ENCODE results near the gene IRF2BP2. TPM values are rescaled to one million over a fixed set of nuclear protein-coding genes. Genes with fewer than 3 reads are reported as not detected.

IRF2BP2 gene
- total RNA-seq, 1 donor from 2014 or later: 72.9 TPM

- Histone ChIP-seq H3K27me3 (no peaks in the 10 kb centered on the region), H3K4me3 (no peak overlapping the region), H3K4me1 (peaks cover 49% of the 10 kb centered on the region), H3K27ac (peak overlapping the region; percentile 64), H3K9me3 (no peaks in the 10 kb centered on the region), H3K36me3 (no peaks in the 10 kb centered on the region)
- intact Hi-C loops (cut with DNase I): loop anchor here (10.0 kb wide), 1 partner anchor 1447 kb away; the partner anchor contains the start of gene NID1
- DNase-seq (ENCODE audit: extremely low spot score in 2 of 2): no peak
- TF ChIP-seq POLR2A (IDR thresholded peaks at IDR 0.05) (no peak), POLR2AphosphoS5 (IDR thresholded peaks at IDR 0.05; ENCODE audit: insufficient read depth in 1 of 2, low read depth in 1 of 2) (no peak)
- TF ChIP-seq, protein P1, sequence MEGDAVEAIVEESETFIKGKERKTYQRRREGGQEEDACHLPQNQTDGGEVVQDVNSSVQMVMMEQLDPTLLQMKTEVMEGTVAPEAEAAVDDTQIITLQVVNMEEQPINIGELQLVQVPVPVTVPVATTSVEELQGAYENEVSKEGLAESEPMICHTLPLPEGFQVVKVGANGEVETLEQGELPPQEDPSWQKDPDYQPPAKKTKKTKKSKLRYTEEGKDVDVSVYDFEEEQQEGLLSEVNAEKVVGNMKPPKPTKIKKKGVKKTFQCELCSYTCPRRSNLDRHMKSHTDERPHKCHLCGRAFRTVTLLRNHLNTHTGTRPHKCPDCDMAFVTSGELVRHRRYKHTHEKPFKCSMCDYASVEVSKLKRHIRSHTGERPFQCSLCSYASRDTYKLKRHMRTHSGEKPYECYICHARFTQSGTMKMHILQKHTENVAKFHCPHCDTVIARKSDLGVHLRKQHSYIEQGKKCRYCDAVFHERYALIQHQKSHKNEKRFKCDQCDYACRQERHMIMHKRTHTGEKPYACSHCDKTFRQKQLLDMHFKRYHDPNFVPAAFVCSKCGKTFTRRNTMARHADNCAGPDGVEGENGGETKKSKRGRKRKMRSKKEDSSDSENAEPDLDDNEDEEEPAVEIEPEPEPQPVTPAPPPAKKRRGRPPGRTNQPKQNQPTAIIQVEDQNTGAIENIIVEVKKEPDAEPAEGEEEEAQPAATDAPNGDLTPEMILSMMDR (IDR thresholded peaks at IDR 0.05): no peak
Observed at GRCh38 chr1:234617986-234618736, 8.2 kb upstream of the IRF2BP2 start.

GRCh38 chr1:234617131-234617985, 7.4 kb upstream of the IRF2BP2 start:
- no peaks in the 10 kb centered on the region for H3K9me3 ChIP-seq
- no peaks in the 10 kb centered on the region for H3K36me3 ChIP-seq
- no peak for DNase-seq (ENCODE audit: extremely low spot score in 2 of 2)
- no peaks in the 10 kb centered on the region for H3K27me3 ChIP-seq
- TF ChIP-seq, protein P1 (IDR thresholded peaks at IDR 0.05): no peak
- TF ChIP-seq POLR2A (IDR thresholded peaks at IDR 0.05) (no peak), POLR2AphosphoS5 (IDR thresholded peaks at IDR 0.05; ENCODE audit: insufficient read depth in 1 of 2, low read depth in 1 of 2) (no peak)
- peaks cover 55% of the 10 kb centered on the region for H3K4me1 ChIP-seq
- intact Hi-C loops (cut with DNase I): loop anchor here (10.0 kb wide), 1 partner anchor 1447 kb away; the partner anchor contains the start of gene NID1
- no peak overlapping the region for H3K4me3 ChIP-seq
- H3K27ac ChIP-seq: peak overlapping the region; percentile 9

GRCh38 chr1:234616644-234617043, 6.7 kb upstream of the IRF2BP2 start:
- H3K27me3 ChIP-seq: no peaks in the 10 kb centered on the region
- no peak overlapping the region for H3K4me3 ChIP-seq
- no peak for DNase-seq (ENCODE audit: extremely low spot score in 2 of 2)
- TF ChIP-seq, protein P1 (IDR thresholded peaks at IDR 0.05): no peak
- TF ChIP-seq POLR2AphosphoS5 (IDR thresholded peaks at IDR 0.05; ENCODE audit: insufficient read depth in 1 of 2, low read depth in 1 of 2): no peak
- no peak for TF ChIP-seq POLR2A (IDR thresholded peaks at IDR 0.05)
- H3K36me3 ChIP-seq: no peaks in the 10 kb centered on the region
- H3K9me3 ChIP-seq: no peaks in the 10 kb centered on the region
- H3K27ac ChIP-seq: peak overlapping the region; percentile 9
- H3K4me1 ChIP-seq: peaks cover 62% of the 10 kb centered on the region
- intact Hi-C loops (cut with DNase I): loop anchor here (10.0 kb wide), 1 partner anchor 1448 kb away; the partner anchor contains the start of gene NID1

DNA sequence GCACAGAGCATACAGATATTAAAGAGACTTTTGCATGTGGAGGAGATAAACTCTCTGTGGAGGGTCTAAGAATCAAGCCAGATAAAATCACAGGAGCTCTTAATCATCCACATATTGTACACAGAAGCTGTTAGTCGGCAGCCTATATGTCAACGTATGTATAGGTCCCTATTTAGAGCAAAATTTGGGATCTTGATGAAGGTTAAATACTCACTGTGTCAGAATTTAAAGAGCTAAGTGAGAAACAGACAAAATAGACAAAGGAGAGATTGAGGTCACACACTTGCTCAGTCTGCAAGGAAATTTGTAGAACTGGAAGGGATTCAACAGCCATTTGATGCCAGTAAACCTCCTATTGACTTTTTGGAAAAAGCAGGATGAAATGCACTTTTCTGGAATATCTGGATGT, 4.1 kb upstream of the IRF2BP2 start:
- H3K4me3 ChIP-seq: no peak overlapping the region
- intact Hi-C loops (cut with DNase I): loop anchor here (5.0 to 10.0 kb wide), 2 partner anchors 368 to 1451 kb away; partner anchors contain the start of gene NID1
- peaks cover 64% of the 10 kb centered on the region for H3K4me1 ChIP-seq
- no peak for DNase-seq (ENCODE audit: extremely low spot score in 2 of 2)
- TF ChIP-seq, protein P1 (IDR thresholded peaks at IDR 0.05): no peak
- no peak for TF ChIP-seq POLR2AphosphoS5 (IDR thresholded peaks at IDR 0.05; ENCODE audit: insufficient read depth in 1 of 2, low read depth in 1 of 2)
- no peak for TF ChIP-seq POLR2A (IDR thresholded peaks at IDR 0.05)
- H3K27ac ChIP-seq: peak overlapping the region; percentile 99
- no peaks in the 10 kb centered on the region for H3K27me3 ChIP-seq
- H3K9me3 ChIP-seq: no peaks in the 10 kb centered on the region
- H3K36me3 ChIP-seq: no peaks in the 10 kb centered on the region
